Stimulated activated naive CD8-positive, alpha-beta T cell treated with anti-CD3 and anti-CD28 coated beads, Interleukin-15, amount 100 ng/mL, for 72 hours (primary cell): ENCODE measurements around the gene DIAPH3.
A peak's percentile ranks its signal among the peaks of the same experiment; 100 is the strongest.

Experiments
- ATAC-seq: fragments of 150-1000 bp; cut with Tn5 transposase; 2 replicates; pipeline ENCODE4 v1.10.0; 2021; ENCODE audit warnings: mild to moderate bottlenecking, moderate library complexity
- DNase-seq, 2 donors: peaks; one replicate each; pipeline ENCODE4 v3.0.0; 2021 to 2022
- H3K27ac Mint-ChIP-seq, 2 donors: one replicate each; pipeline ENCODE4 v1.8.0; 2022; ENCODE audit warnings: mild to moderate bottlenecking in 2 of 2, mixed read lengths in 2 of 2, moderate library complexity in 2 of 2
- H3K27me3 Mint-ChIP-seq: one replicate; pipeline ENCODE4 v1.8.0; 2022; ENCODE audit warnings: mixed read lengths
- H3K4me1 Mint-ChIP-seq: one replicate; pipeline ENCODE4 v1.8.0; 2022; ENCODE audit warnings: mild to moderate bottlenecking, mixed read lengths
- H3K4me3 Mint-ChIP-seq, 2 donors: one replicate each; pipeline ENCODE4 v1.8.0; 2022; ENCODE audit warnings: mild to moderate bottlenecking in 2 of 2, mixed read lengths in 2 of 2, moderate library complexity in 1 of 2
- H3K9me3 Mint-ChIP-seq, 2 donors: one replicate each; pipeline ENCODE4 v1.8.0; 2022; ENCODE audit warnings: mixed read lengths in 2 of 2

The DIAPH3 gene

DNA sequence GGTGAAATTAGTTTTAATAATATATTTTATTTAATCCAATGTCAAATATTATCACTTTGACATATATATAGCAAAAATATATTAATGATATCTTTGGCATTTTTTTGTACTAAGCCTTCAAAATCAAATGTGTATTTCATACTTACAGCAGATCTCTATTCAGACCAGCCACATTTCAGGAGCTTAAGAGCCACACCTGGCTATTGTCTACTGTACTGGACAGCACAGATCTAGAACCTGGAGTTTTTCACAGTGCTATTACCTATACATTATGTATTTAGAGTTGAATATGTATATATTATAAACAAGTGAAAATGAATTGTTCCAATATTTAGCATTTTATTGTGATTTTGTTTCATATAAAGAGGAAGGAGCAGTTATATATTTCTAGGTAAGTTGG is 486.3 kb downstream of the DIAPH3 start:
- no peaks in the 10 kb centered on the region for H3K27me3 Mint-ChIP-seq
- ATAC-seq = no peak
- no peaks in the 10 kb centered on the region for H3K4me1 Mint-ChIP-seq
- no peak overlapping the region for H3K27ac Mint-ChIP-seq
- no peak overlapping the region for H3K4me3 Mint-ChIP-seq
- DNase-seq = no peak
- H3K9me3 Mint-ChIP-seq = no peaks in the 10 kb centered on the region

DNA sequence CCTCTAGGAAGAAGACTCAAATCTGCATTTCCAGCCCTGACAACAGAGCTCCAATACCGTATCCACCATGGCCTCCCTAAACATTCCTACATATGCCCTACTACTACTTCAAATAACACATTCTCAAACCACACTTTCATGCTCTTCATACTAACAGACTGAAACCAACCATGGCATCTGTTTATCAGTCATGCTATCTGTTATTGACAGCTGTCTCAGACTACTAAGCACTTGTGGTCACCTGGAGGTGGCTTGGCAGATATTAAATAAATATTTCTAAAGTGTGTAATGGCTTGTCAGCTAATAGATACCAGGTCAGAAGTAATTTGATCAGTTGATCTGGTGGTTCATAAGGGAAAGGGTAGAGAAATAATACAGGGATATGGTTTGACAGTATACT is 489.1 kb downstream of the DIAPH3 start:
- H3K27ac Mint-ChIP-seq = no peak overlapping the region
- no peaks in the 10 kb centered on the region for H3K4me1 Mint-ChIP-seq
- ATAC-seq = no peak

DNA sequence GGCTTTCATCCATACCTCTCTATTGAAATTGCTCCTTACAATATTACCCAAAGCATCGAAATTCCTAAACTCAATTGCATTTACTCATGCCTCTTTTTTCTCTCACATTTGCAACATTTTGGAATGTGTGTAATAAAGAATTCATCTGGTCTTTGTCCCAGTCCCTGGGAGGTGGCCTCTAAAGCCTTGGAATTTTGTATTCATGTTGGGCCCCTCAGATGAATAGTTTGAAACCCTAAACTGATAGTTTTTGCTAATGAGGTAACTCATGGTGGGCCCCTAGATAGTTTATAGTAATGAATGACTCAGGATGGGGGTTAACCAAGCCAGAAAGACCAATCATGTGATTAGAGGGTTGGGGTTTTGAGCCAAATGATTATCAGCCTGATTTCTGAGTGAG is 490.4 kb downstream of the DIAPH3 start:
- peak; percentile 15 for ATAC-seq
- no peak for DNase-seq
- no peaks in the 10 kb centered on the region for H3K9me3 Mint-ChIP-seq
- no peaks in the 10 kb centered on the region for H3K4me1 Mint-ChIP-seq
- no peak overlapping the region for H3K4me3 Mint-ChIP-seq
- H3K27me3 Mint-ChIP-seq = no peaks in the 10 kb centered on the region
- no peak overlapping the region for H3K27ac Mint-ChIP-seq

More for the DNA sequence above, 489.1 kb downstream of the DIAPH3 start:
- no peaks in the 10 kb centered on the region for H3K9me3 Mint-ChIP-seq
- H3K27me3 Mint-ChIP-seq = no peaks in the 10 kb centered on the region
- no peak for DNase-seq
- H3K4me3 Mint-ChIP-seq = no peak overlapping the region

DNA sequence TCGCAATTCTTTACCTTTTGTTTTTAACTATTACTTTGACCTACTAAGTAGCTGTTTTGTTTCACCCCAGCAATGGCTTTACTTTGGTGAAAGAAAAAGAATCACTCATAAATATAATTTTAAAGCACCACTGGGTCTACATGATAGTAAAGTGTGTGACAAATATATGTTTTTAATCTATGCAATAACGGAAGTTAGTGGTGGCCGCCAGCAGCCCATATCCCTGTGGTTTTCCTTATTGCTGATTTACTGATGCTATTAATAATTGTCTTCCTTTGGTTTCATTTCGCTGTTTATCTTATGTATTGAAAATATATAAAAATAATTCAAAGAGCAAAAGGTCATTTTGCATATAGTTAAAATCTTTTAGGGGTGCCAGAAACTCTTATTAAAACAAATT is 491.3 kb downstream of the DIAPH3 start:
- Mint-ChIP-seq H3K4me1 (no peaks in the 10 kb centered on the region), H3K4me3 (no peak overlapping the region), H3K9me3 (no peaks in the 10 kb centered on the region), H3K27me3 (no peaks in the 10 kb centered on the region), H3K27ac (no peak overlapping the region)
- no peak for DNase-seq
- no peak for ATAC-seq

DNA sequence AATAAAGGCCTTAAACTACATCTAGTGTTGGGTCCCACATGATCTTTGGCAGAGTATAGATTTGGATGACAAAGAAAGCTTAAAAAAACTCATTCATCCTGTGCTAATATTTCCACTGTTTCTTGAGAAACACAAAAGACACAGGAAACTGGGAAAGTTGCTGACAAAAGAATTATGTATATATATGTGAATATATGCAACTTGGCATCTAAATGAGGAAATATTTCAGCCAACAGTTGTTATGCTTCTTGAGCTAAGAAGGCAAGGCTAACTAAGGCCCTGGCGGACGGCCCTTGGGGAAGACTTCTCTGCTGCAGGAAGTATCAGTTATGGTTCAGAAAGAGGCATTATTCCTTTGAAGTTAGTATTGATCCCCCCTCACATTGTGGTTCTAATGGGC is 491.8 kb downstream of the DIAPH3 start:
- no peak overlapping the region for H3K27ac Mint-ChIP-seq
- no peak for DNase-seq
- no peaks in the 10 kb centered on the region for H3K4me1 Mint-ChIP-seq
- no peak for ATAC-seq
- H3K9me3 Mint-ChIP-seq = no peaks in the 10 kb centered on the region
- H3K27me3 Mint-ChIP-seq = no peaks in the 10 kb centered on the region
- no peak overlapping the region for H3K4me3 Mint-ChIP-seq

DNA sequence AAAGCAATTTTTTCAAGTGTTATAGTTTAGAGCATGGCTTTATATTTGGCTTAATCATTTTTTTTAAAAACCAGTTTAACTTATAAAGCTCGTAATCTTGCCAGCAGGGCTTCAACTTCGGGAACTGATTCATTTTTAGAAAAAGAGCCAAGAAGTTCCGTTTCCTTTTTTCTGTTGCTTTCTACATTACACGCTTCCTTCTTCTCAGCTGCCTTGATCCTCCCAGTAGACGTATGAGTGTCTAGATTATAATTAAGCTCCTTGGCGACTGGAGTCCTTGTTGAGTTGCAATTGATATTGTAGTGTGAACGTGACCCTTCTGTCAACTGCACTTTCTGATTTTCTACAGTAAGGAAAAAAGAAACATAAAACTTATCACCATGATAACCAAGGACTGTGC is 497.2 kb downstream of the DIAPH3 start:
- ATAC-seq = no peak
- Mint-ChIP-seq H3K4me1 (no peaks in the 10 kb centered on the region), H3K9me3 (no peaks in the 10 kb centered on the region), H3K27me3 (no peaks in the 10 kb centered on the region), H3K27ac (no peak overlapping the region), H3K4me3 (no peak overlapping the region)
- DNase-seq = no peak

DNA sequence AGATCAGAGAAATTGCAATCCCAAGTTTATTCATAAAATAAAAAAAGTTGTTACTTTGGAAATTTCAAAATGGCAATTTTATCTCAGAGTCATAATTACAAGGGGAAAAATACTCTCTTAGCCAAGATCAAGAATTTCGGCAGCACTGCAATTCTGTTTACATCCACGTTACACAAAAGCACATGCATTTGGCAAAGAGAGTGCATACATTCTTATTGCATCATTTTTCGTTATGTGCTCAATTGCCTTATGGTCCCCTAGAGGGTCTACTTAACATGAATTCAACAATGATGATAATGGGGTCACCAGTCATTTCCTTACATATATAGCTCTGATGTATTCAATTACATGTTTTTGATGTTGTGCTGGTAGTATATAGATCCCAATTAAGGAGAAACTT is 498.0 kb downstream of the DIAPH3 start:
- Mint-ChIP-seq H3K4me3 (no peak overlapping the region), H3K27ac (no peak overlapping the region), H3K27me3 (no peaks in the 10 kb centered on the region), H3K4me1 (no peaks in the 10 kb centered on the region), H3K9me3 (no peaks in the 10 kb centered on the region)
- DNase-seq = no peak
- ATAC-seq = no peak

DNA sequence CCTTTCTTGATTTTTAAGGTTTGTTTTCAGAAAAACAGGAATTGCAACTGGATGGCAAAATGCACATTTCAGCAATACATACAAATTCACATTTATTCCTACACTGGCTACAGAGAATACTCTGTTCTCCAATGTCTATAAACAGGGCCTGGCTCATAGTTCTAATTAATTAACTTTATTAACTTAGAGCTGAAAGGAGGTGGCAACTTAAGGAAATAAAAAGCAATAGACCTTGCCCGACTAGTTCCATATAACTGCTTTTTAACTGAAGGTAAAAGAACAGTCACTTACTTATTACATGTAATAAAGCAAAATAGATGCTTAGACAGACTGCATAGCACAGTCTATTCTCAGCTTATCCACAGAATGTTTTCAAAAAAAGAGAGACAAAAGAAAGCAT is 498.5 kb downstream of the DIAPH3 start:
- Mint-ChIP-seq H3K27me3 (no peaks in the 10 kb centered on the region), H3K27ac (no peak overlapping the region), H3K4me3 (no peak overlapping the region), H3K9me3 (no peaks in the 10 kb centered on the region), H3K4me1 (no peaks in the 10 kb centered on the region)
- DNase-seq (no peak), ATAC-seq (no peak)

DNA sequence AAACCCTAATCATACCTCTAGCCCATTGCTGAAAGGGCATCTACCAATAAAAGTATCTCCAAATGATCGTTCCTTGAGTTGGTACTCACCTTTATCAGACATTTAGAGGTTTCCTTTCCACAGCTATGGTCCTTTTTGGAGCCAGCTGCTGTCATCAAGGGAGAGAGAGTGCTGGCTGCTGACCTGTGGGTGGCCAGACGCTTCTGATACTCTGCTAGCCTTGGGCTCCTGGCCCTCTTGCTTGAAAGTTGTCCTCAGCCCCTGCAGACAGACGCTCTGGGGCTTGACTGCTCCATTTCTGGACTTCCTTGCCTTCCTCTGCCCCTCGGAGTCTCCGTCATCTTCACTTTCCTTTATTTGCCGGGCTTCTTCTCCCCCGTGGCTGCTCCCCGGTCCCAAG is 499.1 kb downstream of the DIAPH3 start:
- H3K9me3 Mint-ChIP-seq = no peaks in the 10 kb centered on the region
- no peak overlapping the region for H3K27ac Mint-ChIP-seq
- H3K4me3 Mint-ChIP-seq = no peak overlapping the region
- ATAC-seq (no peak), DNase-seq (no peak)
- no peaks in the 10 kb centered on the region for H3K27me3 Mint-ChIP-seq
- no peaks in the 10 kb centered on the region for H3K4me1 Mint-ChIP-seq

DNA sequence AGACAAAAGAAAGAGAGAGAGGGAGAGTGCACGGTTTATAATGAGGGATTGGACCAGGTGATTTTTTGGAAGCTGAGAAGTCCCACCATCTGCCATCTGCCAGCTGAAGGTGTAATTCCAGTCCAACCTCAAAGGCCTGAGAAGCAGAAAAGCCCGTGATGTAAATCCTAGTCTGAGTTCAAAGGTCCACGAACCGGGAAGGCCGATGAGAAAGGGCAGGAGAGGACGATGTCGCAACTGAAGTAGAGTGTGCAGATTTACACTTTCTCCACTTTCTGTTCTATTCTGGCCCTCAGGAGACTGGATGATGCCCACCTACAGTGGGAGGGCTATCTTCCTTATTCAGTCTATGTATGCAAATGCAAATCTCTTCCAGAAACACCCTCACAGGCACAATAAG is 500.0 kb downstream of the DIAPH3 start:
- H3K27me3 Mint-ChIP-seq = no peaks in the 10 kb centered on the region
- ATAC-seq = no peak
- no peaks in the 10 kb centered on the region for H3K4me1 Mint-ChIP-seq
- no peak overlapping the region for H3K4me3 Mint-ChIP-seq
- no peaks in the 10 kb centered on the region for H3K9me3 Mint-ChIP-seq
- DNase-seq = no peak
- H3K27ac Mint-ChIP-seq = no peak overlapping the region

DNA sequence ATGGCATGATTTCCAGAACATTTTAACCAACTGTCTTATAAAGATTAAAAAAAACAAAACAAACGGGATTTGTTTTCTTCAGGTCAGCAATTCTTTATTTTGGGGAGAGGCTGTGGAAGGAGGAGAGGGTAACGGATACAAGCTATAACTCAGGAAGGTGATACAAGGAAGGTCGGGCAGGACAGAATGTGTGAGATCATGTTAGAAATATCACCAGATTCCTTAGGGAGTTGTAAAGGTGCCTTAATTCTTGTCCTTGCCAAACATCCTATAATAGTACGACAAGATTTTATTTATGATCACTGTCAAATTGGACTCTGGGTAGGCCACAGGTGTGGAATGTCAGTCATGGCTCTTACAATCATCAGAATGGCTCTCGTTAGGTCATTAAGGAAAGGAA is 503.1 kb downstream of the DIAPH3 start:
- Mint-ChIP-seq H3K4me1 (no peaks in the 10 kb centered on the region), H3K4me3 (no peak overlapping the region), H3K27me3 (no peaks in the 10 kb centered on the region), H3K27ac (no peak overlapping the region), H3K9me3 (no peaks in the 10 kb centered on the region)
- ATAC-seq (no peak), DNase-seq (no peak)

DNA sequence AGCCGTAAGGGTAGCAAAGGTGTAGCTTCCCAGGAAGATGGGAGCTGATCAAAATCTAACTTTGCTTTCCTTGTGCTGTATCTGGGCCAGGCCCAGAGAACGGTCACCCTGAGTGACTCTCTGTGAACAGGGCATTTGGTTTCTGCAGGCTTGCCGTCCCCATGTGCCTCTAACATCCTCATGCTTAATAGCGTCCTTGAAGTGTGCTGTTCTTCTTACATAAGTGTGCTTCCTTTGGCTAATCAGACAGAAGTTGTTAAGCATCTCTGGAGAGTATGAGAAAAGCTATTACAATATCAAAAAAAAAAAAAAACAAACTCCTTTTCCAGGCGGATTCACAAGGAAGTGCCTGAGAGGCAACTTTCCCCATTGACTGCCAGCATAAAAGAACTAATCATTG is 503.7 kb downstream of the DIAPH3 start:
- peaks cover 4% of the 10 kb centered on the region for H3K27me3 Mint-ChIP-seq
- H3K9me3 Mint-ChIP-seq = no peaks in the 10 kb centered on the region
- H3K4me1 Mint-ChIP-seq = no peaks in the 10 kb centered on the region
- H3K4me3 Mint-ChIP-seq = no peak overlapping the region
- no peak for DNase-seq
- ATAC-seq = no peak
- H3K27ac Mint-ChIP-seq = no peak overlapping the region

DNA sequence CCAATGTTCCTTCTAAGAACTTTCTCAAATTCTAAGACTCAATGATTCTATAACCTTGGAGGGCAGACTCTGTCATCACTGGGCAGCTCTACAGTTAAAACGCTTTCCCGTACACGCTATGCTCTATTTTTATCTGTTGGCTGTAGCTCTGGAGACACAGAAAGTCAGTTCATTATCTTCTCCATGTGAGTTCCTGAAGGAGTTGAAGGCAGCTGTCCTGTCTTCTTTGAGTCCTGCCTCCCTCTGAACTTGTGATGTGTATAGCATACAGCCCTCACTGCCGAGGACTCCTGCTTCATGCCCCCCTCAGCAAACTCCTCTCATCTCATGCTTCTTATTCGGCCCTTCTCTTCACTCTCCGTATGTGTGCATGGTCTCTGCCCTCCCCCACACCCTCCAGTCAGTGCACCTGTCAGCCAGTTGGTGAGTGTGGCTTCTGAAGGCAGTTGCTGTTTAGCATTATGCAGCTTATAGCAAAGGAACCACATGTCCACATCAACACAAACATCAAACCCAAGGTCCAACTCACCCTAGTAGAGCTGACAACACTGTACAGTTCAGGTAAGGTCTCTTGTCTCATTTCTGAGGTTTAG is 504.9 kb downstream of the DIAPH3 start:
- Mint-ChIP-seq H3K27me3 (peaks cover 8% of the 10 kb centered on the region), H3K4me3 (no peak overlapping the region), H3K9me3 (no peaks in the 10 kb centered on the region), H3K4me1 (no peaks in the 10 kb centered on the region), H3K27ac (peak overlapping the region; percentile 63 to 64)
- ATAC-seq = no peak
- DNase-seq = no peak

DNA sequence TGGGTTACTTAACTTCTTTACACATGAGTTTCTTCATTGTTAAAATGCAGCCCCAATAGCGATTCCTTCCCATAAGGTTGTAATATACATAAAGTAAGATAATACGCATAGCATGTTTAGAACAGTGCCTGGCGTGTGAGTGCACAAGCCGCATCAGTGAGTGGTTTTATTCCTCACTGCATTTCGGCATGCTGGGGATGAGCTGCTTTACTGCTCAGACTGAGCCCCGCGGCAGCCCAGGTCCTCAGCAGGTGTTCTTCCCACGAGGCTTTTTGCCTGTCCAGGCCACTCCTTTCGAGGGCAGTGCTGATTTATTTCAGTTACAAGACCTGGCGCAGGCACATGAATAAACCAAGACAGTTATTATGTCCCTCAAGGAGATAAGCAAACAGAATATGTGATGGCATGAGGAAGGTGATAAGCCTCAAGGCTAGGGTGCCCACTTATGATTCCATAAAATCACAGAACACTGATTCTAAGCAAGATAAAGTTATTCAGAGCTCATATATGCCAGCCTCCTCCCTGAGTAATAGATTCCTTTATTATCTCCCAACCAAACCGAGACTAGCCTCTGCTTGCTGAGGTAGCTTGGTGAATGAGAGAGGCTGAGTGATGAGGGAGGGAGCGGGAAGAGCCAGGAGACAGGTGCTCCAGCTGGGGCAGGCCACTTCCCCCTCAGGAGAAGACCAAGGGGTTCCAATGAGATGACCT is 505.5 kb downstream of the DIAPH3 start:
- Mint-ChIP-seq H3K4me3 (no peak overlapping the region), H3K4me1 (no peaks in the 10 kb centered on the region), H3K27me3 (peaks cover 8% of the 10 kb centered on the region), H3K9me3 (no peaks in the 10 kb centered on the region), H3K27ac (peak overlapping the region in 1 of 2 donors; percentile 63)
- ATAC-seq (no peak), DNase-seq (no peak)

DNA sequence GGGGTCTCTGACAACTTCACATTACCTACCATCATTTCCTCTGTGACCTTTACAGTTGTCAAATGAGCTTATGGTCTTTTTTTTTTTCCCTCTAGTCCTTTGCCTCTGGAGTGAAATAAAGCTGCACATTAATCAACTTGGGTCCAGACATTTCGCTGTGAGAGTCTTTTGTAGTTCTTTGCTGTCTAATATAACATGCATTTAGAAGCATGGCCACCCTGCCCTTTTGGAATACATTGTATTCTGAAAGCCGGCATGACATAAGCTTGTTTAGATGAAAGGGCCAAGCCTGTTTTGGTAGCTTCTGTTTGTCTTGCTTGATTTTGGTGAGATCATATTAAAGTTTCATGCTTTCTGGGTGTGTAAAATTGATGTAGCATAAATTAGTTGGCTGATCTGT is 509.8 kb downstream of the DIAPH3 start:
- H3K4me3 Mint-ChIP-seq = no peak overlapping the region
- no peak for ATAC-seq

DNA sequence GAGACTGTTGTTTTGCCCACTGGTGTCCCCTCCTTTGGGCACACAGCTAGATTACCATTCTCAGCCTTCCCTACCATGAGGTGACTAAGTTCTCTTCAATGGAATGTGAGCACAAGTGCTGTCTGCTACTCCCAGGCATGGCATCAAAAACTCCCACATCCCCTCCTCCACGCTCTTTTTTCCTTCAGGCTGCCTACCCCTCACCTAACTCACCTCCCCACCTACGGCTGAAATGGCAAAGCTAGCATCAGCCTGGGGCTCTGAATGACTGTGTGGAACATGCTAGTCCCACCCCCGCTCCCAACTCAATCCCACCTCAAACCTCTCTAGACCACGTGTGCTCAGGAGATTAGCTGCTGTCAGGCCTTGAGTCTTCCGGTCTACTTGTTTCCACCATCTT is 512.2 kb downstream of the DIAPH3 start:
- no peak for ATAC-seq
- Mint-ChIP-seq H3K4me3 (no peak overlapping the region), H3K4me1 (no peaks in the 10 kb centered on the region), H3K27me3 (peaks cover 14% of the 10 kb centered on the region), H3K9me3 (no peaks in the 10 kb centered on the region), H3K27ac (no peak overlapping the region)
- DNase-seq = no peak

More for the DNA sequence above, 509.8 kb downstream of the DIAPH3 start:
- no peak overlapping the region for H3K27ac Mint-ChIP-seq
- H3K9me3 Mint-ChIP-seq = no peaks in the 10 kb centered on the region
- no peak for DNase-seq
- H3K27me3 Mint-ChIP-seq = peaks cover 14% of the 10 kb centered on the region
- no peaks in the 10 kb centered on the region for H3K4me1 Mint-ChIP-seq
